Muscle layer of duodenum (tissue), 2 donors: ENCODE measurements around the gene PVRIG.
"Not testable (repeated sequence)": the region's sequence is repeated elsewhere in the genome, so short reads cannot be mapped to it uniquely, and the experiment has no call there.

Source experiments
- H3K27ac ChIP-seq: one replicate; pipeline ENCODE4 v1.7.0; 2013; ENCODE audit warnings: mild to moderate bottlenecking, low read length
- H3K27me3 ChIP-seq: one replicate; pipeline ENCODE4 v1.7.0; 2013; ENCODE audit warnings: low read depth, mild to moderate bottlenecking, control low read depth, low read length
- H3K36me3 ChIP-seq, 2 donors: one replicate each; pipeline ENCODE4 v1.7.0; 2013; ENCODE audit warnings: low read length in 2 of 2, control low read depth in 1 of 2, mild to moderate bottlenecking in 1 of 2; ENCODE audit not compliant: insufficient read depth in 2 of 2, control insufficient read depth in 1 of 2
- H3K4me1 ChIP-seq, 2 donors: one replicate each; pipeline ENCODE4 v1.7.0; 2013; ENCODE audit warnings: low read length in 2 of 2, mild to moderate bottlenecking in 2 of 2, control low read depth in 1 of 2, moderate library complexity in 1 of 2; ENCODE audit not compliant: insufficient read depth in 2 of 2, control insufficient read depth in 1 of 2
- H3K4me3 ChIP-seq, 2 donors: one replicate each; pipeline ENCODE4 v1.7.0; 2013; ENCODE audit warnings: low read length in 2 of 2, low read depth in 1 of 2, mild to moderate bottlenecking in 1 of 2
- H3K9me3 ChIP-seq, 2 donors: one replicate each; pipeline ENCODE4 v1.7.0; 2013; ENCODE audit warnings: low read length in 2 of 2, control low read depth in 1 of 2, mild to moderate bottlenecking in 1 of 2; ENCODE audit not compliant: control insufficient read depth in 1 of 2
- donor health status: healthy.

Gene PVRIG

GRCh38 chr7:100246121-100246864 lies 26.5 kb downstream of the PVRIG start:
- not testable (repeated sequence) for H3K9me3 ChIP-seq, H3K27ac ChIP-seq, H3K36me3 ChIP-seq, H3K27me3 ChIP-seq, H3K4me3 ChIP-seq, H3K4me1 ChIP-seq

GRCh38 chr7:100246865-100247137 lies 27.1 kb downstream of the PVRIG start:
- not testable (repeated sequence) for H3K9me3 ChIP-seq, H3K27me3 ChIP-seq, H3K4me1 ChIP-seq, H3K27ac ChIP-seq, H3K36me3 ChIP-seq, H3K4me3 ChIP-seq

GRCh38 chr7:100247152-100247757 lies 27.5 kb downstream of the PVRIG start:
- Histone ChIP-seq H3K9me3 (no peaks in the 10 kb centered on the region), H3K36me3 (no peaks in the 10 kb centered on the region), H3K27me3 (no peaks in the 10 kb centered on the region), H3K4me1 (no peaks in the 10 kb centered on the region), H3K27ac (no peak overlapping the region), H3K4me3 (no peak overlapping the region)

- Histone ChIP-seq H3K4me3 (no peak overlapping the region), H3K36me3 (no peaks in the 10 kb centered on the region), H3K9me3 (no peaks in the 10 kb centered on the region), H3K27ac (no peak overlapping the region), H3K4me1 (no peaks in the 10 kb centered on the region), H3K27me3 (no peaks in the 10 kb centered on the region)
Observed at GRCh38 chr7:100248483-100248882, 28.7 kb downstream of the PVRIG start.

- no peaks in the 10 kb centered on the region for H3K9me3 ChIP-seq
- H3K27ac ChIP-seq: no peak overlapping the region
- no peaks in the 10 kb centered on the region for H3K4me1 ChIP-seq
- H3K4me3 ChIP-seq: no peak overlapping the region
- H3K36me3 ChIP-seq: no peaks in the 10 kb centered on the region
- H3K27me3 ChIP-seq: no peaks in the 10 kb centered on the region
Observed at GRCh38 chr7:100257017-100257416, 37.3 kb downstream of the PVRIG start.

GRCh38 chr7:100259984-100260383 lies 40.2 kb downstream of the PVRIG start:
- not testable (repeated sequence) for H3K4me3 ChIP-seq, H3K27me3 ChIP-seq, H3K9me3 ChIP-seq, H3K4me1 ChIP-seq, H3K36me3 ChIP-seq, H3K27ac ChIP-seq

GRCh38 chr7:100262896-100263295 lies 43.1 kb downstream of the PVRIG start:
- not testable (repeated sequence) for H3K4me3 ChIP-seq, H3K9me3 ChIP-seq, H3K36me3 ChIP-seq, H3K4me1 ChIP-seq, H3K27ac ChIP-seq, H3K27me3 ChIP-seq

GRCh38 chr7:100264223-100264622 lies 44.5 kb downstream of the PVRIG start:
- not testable (repeated sequence) for H3K36me3 ChIP-seq, H3K4me1 ChIP-seq, H3K9me3 ChIP-seq, H3K27ac ChIP-seq, H3K4me3 ChIP-seq, H3K27me3 ChIP-seq

GRCh38 chr7:100264669-100265165 lies 45.0 kb downstream of the PVRIG start:
- H3K27ac ChIP-seq, H3K4me3 ChIP-seq, H3K36me3 ChIP-seq, H3K9me3 ChIP-seq, H3K27me3 ChIP-seq: not testable (repeated sequence)
- peaks cover 0 to 11% of the 10 kb centered on the region in 2 donors for H3K4me1 ChIP-seq

GRCh38 chr7:100265851-100266250 lies 46.1 kb downstream of the PVRIG start:
- H3K4me1 ChIP-seq: peaks cover 0 to 15% of the 10 kb centered on the region in 2 donors
- H3K27me3 ChIP-seq, H3K36me3 ChIP-seq, H3K4me3 ChIP-seq, H3K27ac ChIP-seq, H3K9me3 ChIP-seq: not testable (repeated sequence)

- peaks cover 0 to 17% of the 10 kb centered on the region in 2 donors for H3K4me1 ChIP-seq
- no peaks in the 10 kb centered on the region for H3K27me3 ChIP-seq
- H3K9me3 ChIP-seq: no peaks in the 10 kb centered on the region
- no peaks in the 10 kb centered on the region for H3K36me3 ChIP-seq
- H3K27ac ChIP-seq: no peak overlapping the region
- no peak overlapping the region for H3K4me3 ChIP-seq
Observed at GRCh38 chr7:100266576-100267354, 47.0 kb downstream of the PVRIG start.
